ENCODE data around the gene NKX2-3.
A peak's percentile ranks its signal among the peaks of the same experiment; 100 is the strongest.

The NKX2-3 gene

DNA sequence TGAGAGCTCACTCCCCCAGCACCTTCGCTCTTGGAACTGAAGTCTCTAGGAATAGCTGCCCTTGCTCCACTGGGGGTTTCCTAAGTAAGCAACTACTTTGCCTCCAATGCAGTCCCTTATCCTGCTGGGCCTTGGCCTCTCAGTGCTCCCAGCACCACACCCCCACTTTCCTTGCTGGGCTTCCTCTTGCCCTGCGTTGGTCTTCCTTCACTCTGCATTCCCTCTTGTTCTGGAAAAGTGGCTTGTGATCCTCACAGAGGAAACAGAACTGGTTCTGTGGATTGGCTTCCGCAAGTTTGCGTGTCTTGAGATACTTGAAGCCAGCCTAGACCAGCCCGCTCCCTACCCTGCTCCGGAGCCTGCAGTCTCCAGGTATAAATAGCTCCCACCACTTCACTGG is 6.4 kb downstream of the NKX2-3 start:
- DNase-seq (ENCODE audit: low spot score) = no peak

DNA sequence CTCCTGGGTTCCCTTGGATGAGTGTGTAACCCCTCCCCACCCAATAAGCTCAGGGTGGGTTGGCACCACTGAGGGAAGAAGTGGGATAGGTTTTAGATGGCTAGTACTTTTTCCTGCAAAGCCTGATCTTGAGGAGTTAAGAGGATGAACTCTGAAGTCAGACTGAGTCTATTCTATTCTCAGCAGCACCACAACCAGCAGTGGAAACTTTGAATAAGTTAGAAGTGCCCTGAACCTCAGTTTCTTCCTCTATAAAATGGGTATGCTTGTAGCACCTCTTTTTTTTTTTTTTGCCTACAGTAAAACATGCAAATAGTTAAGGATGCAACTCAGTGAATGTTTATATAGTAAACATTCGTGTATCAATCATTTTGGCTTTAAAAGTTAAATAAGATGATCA is 7.1 kb downstream of the NKX2-3 start:
- DNase-seq (ENCODE audit: low spot score) = no peak

DNA sequence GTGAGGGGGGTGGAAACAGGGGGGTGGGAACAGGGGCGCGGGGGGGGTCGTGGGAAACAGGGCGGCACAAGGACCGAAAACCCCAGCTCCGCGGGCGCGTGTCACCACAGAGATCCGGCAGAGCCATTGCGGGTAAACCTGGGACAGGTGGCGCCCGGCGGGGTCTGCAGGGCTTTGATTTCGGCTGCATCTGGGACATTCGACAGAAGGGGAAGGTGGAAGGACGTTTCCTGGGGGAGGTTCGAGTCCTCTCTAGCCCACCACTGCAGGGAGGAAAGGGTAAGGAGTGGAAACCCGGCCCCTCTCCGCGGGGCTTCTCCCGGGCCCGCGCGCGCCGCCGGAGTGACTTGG is 7.5 kb downstream of the NKX2-3 start:
- DNase-seq (ENCODE audit: low spot score) = no peak

DNA sequence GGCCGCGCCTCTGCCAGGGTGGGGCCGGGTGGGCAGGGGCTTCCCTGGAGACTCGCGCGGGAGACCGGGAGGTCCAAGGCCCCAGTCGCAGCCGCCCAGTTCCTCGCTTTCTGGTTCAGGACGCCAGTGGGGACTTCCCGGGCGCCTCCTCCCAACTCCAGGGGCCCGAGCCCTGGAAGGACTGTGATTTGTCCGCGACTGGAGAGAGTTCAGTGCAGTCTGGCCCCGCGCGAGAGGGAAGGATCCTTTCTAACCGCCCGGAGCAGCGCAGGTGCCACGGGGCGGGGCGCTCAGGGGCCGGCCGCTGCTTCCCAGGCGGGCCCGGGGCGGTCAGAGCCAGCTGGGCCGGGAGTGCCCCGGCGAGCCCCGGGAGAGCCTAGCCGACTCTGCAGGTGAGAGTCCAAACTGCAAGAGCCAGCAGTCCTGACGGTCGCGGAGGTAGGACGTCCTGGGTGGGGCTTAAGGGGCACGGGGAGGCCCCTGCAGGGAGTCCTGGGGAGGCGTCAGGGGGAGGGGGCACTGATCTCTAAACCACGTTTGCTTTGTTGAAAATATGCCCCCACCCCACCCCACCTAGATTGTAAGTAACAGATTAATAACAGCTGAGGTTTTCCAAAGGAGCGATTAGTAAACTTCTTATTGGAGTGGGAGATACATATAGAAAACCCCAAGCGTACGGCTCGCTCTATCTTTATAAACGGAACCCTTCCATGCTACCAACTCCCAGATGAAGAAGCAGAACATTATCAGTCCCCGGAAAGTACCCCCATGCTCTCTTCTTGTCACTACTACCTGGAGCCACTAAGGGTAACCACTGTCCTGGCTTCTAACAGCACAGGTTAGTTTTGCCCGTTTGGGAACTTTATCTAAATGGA is 8.2 kb downstream of the NKX2-3 start:
- DNase-seq (ENCODE audit: low spot score) = no peak

DNA sequence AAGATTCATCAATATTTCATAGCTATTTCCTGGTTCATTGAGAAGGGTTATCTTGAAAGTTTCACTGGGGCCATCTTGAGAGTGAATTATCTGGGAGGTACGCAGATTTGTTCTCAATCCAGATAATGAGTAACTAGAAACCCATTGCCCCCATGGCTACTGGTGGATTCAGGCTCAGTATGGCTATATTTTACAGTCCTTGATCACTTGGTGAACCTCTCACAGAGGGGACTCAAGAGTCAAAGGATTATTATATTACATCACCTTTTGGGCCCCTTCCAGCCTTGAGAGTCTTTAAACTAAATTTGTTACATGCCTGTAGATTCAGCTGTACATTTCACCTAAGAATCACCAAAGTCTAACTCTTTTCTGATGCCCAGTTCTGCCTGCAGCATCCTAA is 11.6 kb downstream of the NKX2-3 start:
- DNase-seq (ENCODE audit: low spot score) = no peak

DNA sequence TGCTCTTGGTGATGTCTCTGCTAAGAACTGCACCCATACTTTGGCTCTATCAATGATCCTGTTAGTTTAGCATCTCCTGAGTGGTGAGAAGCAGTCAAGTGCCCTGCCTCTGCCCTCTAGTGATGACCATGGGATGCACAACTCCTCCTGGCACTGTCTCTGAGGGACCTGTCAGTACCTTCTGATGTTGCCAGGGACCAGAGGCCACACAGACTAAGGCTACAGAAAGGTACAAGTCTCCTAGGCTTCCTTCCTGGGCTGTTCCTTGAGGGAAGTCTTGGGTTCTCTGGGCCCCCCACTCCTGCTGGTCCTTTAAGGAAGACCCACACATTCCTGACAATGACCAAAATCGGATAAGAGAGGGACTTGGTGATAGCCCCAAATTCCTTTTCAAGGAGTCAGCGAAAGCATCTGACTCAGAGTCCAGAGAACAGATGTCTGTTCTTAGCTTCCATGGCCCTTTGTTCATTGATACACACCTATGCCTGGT is 15.3 kb downstream of the NKX2-3 start:
- DNase-seq (ENCODE audit: low spot score) = no peak

DNA sequence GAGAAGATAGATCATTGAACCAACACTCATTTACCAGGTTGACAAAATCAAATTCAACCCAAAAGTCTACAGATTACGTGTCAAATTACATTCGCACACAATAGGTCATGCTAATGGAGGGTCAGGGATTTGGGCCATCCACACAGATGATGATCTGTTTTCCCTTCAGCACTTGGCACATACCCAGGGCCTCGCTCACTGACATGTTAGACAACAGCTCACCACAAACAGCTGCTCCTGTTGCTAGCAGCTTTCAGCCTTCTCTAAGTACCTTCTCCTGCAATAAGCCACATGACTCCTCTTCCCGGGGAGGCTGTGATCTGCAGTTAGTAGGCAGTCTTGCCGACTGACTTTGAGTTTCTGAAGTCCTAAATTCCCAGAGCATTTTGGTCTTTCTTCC is 18.4 kb downstream of the NKX2-3 start:
- no peak for DNase-seq (ENCODE audit: low spot score)

DNA sequence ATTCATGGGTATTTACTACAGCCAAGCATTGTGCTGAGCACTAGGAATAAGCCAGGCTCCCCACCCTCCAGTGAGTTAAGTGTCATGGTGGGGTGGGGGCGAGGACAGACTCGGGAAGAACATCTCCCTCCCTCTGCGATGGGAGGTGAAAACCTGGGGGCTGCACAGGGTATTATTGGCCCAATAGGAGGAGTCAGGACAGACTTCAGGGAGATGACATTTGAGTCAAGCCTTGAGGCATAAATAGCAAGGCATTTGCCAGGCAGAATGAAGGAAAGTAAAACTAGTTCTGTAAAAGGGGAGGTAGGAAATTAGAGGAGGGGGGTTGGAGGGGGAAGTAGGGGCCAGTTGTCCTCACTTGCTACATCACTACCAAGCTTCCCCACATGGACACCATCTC is 18.9 kb downstream of the NKX2-3 start:
- DNase-seq (ENCODE audit: low spot score) = no peak

DNA sequence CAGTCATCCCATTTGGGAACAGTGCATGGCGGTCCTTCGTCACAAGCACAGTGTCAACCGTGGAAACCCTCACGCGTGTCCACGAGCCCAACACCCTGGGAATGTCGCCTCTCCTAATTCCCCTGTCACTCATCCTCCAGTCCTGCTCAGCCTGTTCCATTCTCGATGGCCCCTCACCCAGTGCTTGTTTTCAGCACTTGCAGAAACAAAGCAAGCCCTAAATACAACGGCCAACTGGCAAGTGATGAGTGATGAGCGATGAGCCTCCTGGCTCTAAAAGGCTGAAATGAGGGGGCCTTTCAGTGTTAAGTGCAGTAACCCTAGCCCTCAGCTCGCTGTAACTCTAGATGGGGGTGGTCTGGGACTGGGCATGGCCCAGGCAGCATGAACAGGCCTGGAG is 22.6 kb downstream of the NKX2-3 start:
- no peak for DNase-seq (ENCODE audit: low spot score)

DNA sequence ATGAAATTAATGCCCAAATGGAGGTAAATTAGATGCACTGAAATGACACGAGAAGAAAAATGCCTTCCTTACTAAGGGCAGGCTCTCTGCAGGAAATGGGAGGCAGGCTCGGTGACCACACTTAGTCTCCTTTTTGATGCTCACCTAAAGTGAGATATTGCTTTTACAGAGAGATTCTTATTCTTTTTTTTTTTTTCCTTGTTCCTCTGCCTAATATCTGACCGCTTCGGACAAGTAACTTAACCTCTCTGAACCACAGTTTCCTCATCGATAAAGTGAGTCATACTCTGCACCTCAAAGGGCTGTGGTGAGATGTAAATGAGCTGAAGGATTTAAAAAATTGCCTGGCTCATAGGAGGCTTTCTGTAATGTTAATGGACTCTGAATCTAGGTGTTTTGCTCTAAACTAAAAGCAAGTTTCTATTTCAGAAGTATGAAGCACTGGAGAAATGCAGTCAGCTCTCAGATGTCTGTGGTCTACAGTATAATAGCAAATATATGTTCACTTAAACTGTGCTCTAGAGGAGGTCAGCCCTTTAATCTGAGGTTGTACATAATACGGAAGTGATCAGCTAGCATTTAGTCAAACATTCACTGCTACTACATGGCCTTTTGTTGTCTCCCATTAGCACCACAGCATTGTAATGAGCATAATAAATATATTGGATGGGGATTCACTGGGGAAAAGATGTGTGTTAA is 23.2 kb downstream of the NKX2-3 start:
- no peak for DNase-seq (ENCODE audit: low spot score)

DNA sequence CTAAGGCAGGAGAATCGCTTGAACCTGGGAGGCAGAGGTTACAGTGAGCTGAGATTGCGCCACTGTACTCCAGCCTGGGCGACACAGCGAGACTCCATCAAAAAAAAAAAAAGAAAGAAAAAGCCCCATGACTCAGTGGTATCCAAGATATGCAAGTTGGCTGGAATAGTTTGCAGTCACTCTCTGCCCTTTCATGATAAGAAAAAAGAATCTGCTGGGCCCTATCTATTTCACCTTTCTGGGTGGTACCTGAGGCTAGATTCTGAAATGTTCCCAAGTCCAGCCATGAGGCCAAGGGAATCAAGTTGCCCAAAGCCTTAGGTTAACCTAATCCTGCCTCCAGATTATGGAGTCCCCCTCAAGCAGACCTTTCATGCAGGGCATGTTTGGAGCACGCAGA is 24.3 kb downstream of the NKX2-3 start:
- no peak for DNase-seq (ENCODE audit: low spot score)

DNA sequence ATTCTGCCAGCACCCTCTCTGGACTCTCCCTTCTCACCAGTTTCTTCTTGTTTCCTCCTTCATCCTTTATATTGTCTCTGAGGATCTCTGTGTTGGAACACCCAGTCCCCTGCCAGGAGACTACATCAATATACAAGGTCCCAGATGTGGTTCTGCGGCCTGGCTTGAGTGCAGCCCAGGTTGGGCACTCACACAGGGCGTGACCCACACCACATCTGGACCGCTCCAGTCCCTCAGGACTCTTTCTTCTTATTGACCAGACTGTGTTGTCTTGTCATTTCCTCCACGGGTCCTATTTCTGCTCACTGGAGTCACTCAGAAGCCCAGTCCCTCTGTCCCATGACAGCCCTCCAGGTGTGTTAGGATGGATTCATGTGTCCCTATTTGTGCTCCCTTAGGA is 26.0 kb downstream of the NKX2-3 start:
- no peak for DNase-seq (ENCODE audit: low spot score)

DNA sequence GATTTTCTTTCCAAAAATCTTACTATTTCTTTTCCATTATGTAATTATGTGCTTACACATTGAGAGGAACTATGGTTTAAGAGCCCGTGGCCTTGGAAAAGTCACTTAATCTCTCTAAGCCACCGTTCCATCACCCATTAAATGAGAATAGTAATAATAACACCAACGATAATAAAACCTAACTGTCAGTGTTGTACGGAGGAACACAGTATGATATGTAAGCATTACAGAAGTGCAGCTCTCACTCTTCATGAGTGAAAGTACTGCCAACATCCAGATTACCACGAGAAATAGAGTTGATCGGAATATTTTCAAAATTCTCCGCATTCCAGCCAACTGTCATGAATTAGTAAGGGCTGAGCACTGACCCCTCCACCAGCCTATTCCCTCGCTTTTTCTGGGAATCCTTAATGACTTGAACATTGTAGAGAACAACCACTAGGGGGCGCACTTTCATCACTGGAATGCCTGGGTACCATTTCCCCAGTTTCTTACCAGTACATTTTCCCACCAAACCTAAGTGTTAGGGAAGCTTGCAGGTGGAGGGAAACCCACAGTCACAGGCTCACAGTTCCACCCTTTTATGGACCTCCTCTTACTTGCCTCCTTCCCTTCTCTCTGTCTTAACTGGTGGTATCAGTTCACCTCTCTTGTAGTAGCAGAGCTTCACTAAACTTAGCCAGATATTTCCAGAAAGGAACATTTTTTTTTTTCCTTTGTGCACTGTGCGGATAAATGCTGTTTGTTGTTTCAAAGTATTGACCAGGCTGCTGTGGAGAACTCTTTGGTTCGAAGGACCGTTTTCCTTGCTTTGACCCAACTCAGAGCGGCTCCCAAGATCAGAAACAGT is 27.8 kb downstream of the NKX2-3 start:
- peak; percentile 50 for DNase-seq (ENCODE audit: low spot score)

DNA sequence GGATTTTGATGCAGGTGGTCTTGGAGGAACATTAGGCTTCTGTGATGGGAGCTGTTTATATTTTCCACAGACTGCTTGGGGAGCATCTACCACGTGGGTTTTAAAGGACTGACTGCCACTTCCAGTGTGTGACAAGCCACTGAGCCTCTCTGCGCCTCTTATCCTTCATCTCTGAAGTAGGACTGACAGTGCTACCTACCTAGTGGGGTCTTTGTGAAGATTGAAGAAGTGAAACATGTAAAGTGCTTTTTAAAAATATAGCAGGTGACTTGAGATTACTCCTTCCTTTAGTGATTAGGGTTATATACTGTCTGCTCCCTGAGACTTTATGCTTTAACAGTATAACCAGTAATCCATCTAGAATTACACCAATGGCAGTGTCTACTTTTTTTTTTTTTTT is 29.9 kb downstream of the NKX2-3 start:
- no peak for DNase-seq (ENCODE audit: low spot score)

DNA sequence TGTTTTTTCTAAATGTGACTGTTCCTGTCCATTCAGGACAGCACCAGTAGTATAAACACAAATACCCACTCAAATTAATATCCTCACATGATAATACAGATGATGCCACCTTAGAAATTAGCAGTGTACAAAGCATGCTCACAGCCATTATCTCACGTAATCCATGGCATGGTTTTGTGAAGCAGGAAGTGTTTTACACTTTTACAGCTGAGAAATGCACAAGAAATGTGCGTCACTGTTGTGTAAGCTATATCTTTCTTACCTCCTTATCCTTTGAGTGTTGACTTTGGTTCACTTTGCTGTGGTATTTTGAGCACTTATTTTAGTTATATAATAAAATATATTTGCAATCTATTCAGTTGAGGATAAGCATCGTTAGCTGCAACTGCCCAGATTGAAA is 31.6 kb downstream of the NKX2-3 start:
- no peak for DNase-seq (ENCODE audit: low spot score)

DNA sequence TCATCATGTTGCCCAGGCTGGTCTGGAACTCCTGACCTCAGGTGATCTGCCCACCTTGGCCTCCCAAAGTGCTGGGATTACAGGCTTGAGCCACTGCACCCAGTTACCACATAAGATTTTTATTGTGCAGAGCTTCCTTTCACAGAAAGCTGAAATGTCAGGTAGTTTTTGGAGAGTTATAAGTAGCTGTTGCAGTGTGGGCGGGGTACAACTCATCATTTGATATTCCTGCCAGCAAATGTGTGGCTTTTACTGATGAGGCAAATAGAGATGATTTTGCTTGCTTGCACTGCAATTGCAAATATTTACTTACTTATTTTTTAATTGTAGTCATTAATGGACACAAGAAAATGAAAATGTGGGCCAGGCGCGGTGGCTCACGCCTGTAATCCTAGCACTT is 32.4 kb downstream of the NKX2-3 start:
- no peak for DNase-seq (ENCODE audit: low spot score)

DNA sequence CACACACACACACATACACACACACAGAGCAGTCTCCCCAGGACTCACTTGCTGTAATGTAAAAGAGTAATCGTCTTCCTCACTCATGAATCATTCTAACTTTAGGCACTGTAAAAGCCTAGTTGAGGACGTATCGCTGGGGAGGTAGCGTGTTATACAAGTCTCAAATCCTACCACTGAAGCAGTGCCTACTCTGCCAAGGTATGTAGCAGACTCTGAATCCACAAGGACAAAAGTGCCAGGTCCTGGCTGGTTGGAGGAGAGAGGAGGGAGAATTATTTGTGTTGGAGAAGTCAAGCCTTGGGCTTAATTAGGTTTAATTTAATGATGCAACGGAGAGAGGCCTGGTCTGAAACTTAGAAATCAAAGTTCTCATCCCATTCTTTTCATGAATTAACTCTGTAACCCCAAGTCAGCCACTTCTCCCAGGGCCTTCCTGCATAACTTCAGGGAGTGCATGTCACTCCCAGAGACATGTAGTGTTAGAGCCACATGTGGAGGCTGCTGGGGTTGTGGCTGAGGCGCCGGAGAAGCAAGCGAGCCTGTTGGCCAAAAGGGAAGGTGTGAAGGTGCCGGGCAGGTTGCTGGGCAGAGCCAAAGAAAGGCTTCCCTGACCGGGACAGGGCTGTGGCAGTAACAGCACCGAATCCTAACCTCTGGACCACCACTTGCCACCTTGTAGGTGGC is 36.7 kb downstream of the NKX2-3 start:
- DNase-seq (ENCODE audit: low spot score) = no peak

DNA sequence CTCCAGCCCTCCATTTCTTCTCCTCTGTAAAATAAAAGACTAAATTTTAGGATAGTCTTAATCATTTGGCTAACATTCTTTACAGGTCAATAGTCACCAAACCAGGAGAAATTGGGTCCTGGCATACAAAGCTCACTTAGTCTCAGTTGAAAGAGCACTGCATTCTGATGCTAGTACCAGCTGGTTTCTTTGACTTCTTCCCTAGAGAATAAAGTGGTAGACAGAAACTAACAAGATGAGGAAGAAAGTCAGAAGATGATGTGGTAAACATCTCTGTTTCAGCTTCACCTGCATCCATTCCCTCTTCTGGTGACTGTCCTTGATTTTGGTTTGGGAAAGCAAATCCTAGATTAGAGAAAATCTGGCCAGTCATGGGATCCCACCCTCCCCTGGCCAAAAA is 37.2 kb downstream of the NKX2-3 start:
- DNase-seq (ENCODE audit: low spot score) = no peak

DNA sequence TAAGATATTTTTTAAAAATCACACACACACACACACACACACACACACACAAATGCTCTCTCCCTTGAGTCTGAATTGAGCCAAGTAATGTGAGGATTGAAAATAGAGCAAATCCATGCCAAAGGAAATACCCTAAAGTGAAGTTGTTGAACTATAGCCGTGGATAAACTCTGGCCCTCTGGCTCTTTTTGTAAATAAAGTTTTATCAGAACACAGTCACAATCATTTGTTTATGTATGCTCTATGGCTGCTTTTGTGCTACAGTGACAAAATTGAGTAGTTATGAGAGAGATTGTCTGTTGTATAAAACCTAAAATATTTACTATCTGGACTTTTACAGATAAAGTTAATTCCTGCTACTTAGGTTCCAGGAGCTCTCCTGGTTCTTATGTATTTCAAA is 39.1 kb downstream of the NKX2-3 start:
- DNase-seq (ENCODE audit: low spot score) = no peak

DNA sequence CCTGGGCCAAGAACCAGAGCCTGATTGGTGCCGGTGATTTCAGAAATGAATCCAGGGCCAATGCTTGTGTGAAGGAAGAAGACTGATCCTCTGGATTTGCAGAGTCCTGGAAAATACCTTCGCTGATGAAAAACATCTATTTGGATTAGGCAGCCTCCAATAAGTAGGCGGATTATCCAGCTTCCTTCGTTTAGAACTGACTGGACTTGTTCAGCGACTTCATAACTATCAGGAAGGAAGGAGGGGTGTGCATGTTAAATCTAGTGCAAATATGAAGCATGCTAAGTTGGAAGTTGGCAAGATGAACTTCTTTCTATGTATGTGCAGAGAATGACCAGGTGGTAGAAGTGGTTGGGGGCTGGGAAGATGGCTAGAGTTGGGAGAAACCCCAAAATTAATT is 41.0 kb downstream of the NKX2-3 start:
- DNase-seq (ENCODE audit: low spot score) = no peak

DNA sequence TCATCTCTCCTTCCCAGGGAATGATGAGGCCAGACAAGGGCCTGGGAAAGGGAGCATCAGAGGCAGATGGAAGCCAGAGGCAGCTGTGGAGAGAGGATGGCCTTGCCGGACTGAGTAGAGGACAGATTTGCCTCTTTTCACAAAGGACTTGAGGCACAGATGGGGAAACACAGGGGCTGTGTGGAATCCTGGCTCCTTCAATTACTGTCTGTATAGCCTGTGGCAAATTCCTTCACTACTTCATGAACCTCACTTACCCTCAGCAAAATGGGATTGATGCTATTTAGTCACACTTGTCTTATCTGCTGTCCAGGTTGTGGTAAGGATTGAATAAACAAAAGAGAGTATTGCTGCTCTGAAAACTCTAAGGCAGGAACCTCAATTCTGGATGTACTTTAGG is 47.2 kb downstream of the NKX2-3 start:
- no peak for DNase-seq (ENCODE audit: low spot score)

DNA sequence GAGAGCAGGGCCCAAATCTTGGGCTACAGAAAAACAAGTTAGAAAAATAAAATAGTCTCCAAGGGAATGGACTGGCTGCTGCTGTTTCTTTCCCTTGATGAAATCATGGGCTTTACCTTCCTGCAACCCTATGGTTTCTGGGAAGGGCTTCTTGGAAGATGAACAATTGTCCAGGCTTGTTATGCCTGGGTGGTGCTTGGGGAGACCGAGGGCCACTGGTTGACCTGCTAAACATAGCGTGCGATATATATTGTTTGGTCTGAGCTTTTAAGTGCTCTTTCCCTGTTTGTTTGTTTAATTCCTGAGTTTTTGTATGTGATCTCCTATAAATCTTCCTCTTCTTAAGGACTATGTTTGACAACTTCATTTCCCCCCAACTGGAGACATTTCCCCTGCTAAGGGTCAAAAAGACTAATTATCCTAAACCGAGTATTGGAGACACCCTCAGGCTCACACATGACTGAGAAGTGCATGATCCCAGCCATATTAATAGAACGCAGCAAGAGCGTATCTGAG is 49.6 kb downstream of the NKX2-3 start:
- no peak for DNase-seq (ENCODE audit: low spot score)
